GM19463 (cell line): ENCODE results near the gene PA2G4.
"Not testable (repeated sequence)": the region's sequence is repeated elsewhere in the genome, so short reads cannot be mapped to it uniquely, and the experiment has no call there.

Experiments used
- ATAC-seq: cut with Tn5 transposase; IDR thresholded peaks from one replicate; pipeline ENCODE4 v1.9.1; 2021; ENCODE audit warnings: mild to moderate bottlenecking, moderate library complexity; ENCODE audit not compliant: unreplicated experiment

PA2G4 gene

GRCh38 chr12:56098592-56098991, 5.8 kb upstream of the PA2G4 start:
- no peak for ATAC-seq

DNA sequence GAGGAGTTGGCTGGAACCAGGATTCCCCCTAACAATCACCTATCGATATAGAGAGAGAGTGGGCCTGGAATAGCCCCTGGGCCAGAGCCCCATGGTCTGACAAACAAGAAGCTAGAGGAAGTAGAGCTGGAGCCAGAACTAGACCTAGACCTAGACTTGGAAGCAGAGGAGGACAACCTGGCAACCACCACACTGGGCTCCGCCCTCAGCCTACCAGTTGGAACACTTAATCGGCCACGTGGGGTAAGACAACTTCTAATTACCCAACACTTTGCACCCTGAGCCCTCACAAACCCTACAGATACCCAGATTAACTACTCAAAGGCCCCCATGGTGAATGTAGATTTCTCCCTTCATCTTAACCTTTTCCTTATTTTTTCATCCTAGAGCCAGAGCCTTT, 4.6 kb upstream of the PA2G4 start:
- ATAC-seq: no peak

GRCh38 chr12:56101045-56101444, 3.3 kb upstream of the PA2G4 start:
- no peak for ATAC-seq

- ATAC-seq: no peak
Observed at GRCh38 chr12:56102683-56103065, 1.7 kb upstream of the PA2G4 start.

DNA sequence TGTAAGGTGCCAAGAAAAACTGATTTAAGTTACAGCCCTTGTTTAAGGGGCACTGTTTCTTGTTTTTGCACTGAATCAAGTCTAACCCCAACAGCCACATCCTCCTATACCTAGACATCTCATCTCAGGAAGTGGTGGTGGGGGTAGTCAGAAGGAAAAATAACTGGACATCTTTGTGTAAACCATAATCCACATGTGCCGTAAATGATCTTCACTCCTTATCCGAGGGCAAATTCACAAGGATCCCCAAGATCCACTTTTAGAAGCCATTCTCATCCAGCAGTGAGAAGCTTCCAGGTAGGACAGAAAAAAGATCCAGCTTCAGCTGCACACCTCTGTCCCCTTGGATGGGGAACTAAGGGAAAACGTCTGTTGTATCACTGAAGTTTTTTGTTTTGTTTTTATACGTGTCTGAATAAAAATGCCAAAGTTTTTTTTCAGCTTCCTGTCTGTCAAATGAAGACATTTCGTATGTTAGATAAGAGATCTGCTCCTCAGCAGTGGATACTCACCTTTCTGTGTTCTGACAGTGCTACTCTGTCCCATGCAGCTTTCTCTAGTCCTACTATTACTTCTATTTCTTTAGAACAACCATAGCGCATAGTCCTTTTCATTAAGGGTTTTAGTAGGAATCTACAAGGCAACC, 1.2 kb upstream of the PA2G4 start:
- no peak for ATAC-seq

GRCh38 chr12:56103823-56104108, 593 bp upstream of the PA2G4 start:
- no peak for ATAC-seq

- ATAC-seq: peak; percentile 4
Observed at GRCh38 chr12:56104815-56105608, 653 bp downstream of the PA2G4 start.

DNA sequence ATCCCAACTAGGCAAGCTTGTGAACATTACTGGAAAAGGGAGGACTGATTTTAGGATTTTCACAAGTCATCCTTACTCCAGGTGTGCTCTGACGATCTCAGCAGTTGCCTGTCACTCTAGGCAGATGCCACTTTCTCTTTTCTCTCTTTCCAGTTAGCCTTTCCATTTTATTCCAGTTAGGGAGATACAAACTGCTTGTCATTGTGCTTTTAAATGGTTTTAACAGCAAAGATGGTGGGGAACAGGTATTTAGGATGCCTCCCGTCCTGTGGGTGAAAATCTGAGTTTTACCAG, 1.2 kb downstream of the PA2G4 start:
- no peak for ATAC-seq

- no peak for ATAC-seq
Observed at GRCh38 chr12:56107242-56107641, 2.9 kb downstream of the PA2G4 start.

DNA sequence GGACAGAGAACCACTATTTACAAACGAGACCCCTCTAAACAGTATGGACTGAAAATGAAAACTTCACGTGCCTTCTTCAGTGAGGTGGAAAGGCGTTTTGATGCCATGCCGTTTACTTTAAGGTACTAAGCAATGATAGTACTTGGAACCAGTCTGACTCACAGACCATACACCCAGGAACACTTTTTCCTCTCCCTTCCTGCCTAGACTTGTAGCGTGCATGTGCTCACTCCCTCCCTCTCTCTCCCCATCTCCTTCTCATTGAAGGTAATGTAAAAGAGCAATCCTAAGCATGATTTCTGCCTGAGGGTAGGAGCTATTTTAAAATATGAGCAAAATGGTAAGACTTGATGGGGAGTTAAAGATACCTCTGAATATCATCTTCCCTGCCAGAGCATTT, 6.2 kb downstream of the PA2G4 start:
- ATAC-seq: no peak

DNA sequence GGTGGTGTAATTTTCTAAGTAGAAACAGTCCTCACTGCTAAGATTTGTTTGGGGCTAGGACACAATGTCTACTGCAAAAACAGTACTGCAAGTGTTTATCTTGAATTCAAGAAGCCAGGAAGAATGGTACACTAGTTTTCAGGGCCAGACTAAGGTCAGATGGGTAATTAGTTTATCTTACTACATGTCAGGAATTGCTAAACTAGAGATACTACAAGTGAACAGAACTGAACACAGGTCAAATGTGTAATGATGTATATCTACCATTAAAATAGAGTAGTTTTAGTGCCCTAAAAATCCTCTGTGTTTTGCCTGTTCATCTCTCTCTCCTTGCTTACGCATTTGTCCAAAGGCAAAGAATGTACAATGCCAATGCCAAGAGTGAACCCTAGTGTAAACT, 9.7 kb downstream of the PA2G4 start:
- ATAC-seq: no peak

DNA sequence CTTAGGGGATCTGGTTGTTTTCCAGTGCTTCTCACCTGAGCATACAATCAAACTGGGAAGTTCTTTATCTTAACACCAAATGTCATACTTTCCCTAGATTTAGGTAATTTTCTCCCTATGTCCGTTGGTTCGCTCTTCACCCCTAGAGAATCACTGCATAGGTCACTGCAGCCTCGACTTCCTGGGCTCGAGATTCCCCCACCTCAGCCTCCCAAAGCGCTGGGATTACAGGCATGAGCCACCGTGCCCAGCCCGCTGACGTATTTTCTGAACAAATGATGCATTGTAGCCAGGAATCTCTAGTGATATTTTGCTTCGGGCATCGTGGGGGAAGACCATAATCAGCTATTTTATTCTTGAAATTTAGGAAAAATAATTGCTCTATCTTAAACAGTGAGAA, 11.0 kb downstream of the PA2G4 start:
- ATAC-seq: no peak

DNA sequence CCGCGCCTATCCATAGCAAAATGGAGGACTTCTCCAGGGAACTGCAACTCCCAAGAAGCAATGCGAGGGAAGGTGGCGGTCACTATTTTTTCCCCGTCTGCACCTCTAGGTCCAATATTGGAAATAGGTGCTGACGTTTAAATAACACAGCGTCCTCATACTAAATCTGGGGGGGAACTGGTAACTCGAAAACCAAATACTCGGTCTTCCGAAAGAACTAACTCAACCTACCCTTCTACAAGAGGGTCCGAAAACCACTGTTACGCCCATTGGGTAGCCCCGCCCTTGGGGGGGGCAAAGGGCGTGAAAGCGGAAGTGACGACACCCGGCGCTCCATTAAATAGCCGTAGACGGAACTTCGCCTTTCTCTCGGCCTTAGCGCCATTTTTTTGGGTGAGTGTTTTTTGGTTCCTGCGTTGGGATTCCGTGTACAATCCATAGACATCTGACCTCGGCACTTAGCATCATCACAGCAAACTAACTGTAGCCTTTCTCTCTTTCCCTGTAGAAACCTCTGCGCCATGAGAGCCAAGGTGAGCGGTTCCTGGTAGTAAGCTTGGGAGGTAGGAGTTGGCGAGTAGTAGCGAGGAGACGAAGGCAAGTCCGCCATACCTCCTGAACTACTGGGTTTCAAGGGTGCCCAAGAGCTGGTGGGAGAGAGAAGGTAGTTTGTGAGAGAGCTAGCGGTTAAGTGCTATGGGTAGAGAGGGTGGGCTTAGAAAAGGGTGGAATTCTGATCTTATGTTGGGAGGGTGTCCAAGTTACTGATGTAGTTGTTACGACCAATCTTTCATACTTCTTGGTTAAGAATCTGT, 12.1 kb downstream of the PA2G4 start, which contains the start of gene RPL41:
Gene RPL41, plus strand, starts transcription at position 367 of the 815 bp plus-strand sequence.
- peak; percentile 37 for ATAC-seq

DNA sequence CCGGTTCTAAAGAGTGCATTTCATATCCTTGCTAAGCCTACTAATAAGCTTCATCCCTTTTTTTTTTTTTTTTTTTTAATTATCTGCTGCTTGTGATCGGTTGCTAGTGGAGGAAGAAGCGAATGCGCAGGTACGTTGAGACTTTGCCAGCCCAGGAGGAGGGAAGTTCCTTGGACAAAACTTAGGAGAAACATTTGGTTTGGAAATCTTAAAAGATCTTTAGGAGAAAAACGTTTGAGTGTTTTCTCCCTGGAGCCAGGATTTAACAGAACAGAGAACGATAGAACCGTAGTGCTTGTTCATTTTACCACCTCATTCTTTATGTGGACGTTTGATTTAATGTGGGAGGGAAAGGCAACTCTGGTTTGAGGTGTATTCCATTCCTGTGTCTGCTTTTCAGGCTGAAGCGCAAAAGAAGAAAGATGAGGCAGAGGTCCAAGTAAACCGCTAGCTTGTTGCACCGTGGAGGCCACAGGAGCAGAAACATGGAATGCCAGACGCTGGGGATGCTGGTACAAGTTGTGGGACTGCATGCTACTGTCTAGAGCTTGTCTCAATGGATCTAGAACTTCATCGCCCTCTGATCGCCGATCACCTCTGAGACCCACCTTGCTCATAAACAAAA, 12.8 kb downstream of the PA2G4 start:
- not testable (repeated sequence) for ATAC-seq

DNA sequence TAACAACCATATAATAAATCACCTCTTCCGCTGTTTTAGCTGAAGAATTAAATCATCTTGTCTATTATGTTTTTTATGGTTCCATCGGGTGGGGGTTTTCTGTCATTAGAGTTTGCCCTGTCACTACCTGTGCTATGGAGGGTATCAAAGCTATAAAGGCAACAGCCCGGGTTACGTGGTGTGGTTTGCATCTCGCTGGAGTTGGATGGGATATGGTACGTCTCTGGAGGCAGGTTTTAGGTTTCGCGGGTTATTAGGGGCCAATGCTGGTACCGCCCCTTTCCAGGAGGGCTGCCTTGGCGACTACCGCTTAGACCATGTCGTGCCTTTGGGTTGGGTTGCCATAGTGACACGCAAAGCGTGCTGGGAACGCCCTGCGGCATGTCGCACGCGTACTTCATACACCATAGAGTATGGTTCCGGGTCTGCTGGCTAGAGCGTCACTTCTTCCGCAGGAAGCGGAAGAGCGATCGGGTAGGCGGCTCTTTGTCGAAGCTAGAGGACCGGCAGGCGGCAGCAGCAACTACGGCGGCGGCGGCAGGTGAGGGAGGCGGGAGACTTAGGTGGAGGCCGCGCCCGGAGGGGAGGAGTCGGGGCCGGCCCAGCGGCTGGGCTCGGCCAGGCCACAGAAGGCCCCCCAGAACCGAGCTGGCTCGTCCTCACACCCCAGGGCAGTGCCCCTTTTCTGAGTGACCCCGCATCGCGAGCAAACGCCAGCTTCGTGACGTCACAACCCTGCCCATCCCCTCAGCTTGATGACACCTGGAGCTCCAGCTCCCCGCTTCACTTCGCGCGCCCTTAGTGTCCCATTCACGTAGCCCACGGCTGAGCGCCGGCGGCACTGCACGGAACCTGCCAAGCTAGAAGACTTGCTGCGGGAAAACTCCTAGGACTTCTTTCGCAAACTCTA, 13.7 kb downstream of the PA2G4 start, which contains the start of gene ZC3H10:
Gene ZC3H10, plus strand, starts transcription at position 489 of the 910 bp plus-strand sequence. CDS start 2,297 bp downstream, outside the sequence.
- ATAC-seq: peak; percentile 84

- ATAC-seq: no peak
Observed at GRCh38 chr12:56118688-56119357, 14.5 kb downstream of the PA2G4 start.

- ATAC-seq: no peak
Observed at GRCh38 chr12:56119361-56119796, 15.0 kb downstream of the PA2G4 start.

DNA sequence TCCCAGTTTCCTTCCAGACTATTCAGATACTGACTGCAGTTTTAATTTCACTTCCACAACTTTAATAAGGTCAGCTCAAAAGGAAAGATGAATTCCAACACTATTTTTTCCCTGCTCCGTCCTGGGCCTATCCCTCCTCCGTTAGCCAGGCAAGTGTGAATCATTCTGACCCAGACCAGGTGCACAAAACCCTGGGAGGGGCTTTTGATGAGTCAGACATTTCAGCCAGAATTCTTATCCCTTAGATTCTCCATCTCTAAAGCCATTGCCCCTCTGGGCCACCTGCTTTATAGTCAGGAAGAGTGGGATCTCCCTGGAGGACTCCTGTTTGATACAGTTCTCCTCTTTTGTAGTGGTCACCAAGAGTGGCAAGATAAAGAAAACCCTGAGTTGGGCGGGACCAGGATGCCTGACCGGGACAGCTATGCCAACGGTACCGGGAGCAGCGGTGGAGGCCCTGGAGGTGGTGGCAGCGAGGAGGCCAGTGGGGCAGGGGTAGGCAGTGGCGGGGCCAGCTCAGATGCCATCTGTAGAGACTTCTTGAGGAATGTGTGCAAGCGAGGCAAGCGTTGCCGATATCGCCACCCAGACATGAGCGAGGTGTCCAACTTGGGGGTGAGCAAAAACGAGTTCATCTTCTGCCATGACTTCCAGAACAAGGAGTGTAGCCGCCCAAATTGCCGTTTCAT, 15.9 kb downstream of the PA2G4 start:
- no peak for ATAC-seq

- no peak for ATAC-seq
Observed at GRCh38 chr12:56121204-56121870, 17.0 kb downstream of the PA2G4 start.
